Right cardiac atrium (tissue), 5 donors: Measurements from ENCODE around the gene OR10H1. TPM values are rescaled to one million over a fixed set of nuclear protein-coding genes. Genes with fewer than 3 reads are reported as not detected.

Experiments used
- ATAC-seq, 2 donors: fragments of 200-7000 bp; cut with Tn5 transposase; one replicate each; pipeline versions ENCODE4 v1.8.0 to v1.9.1; 2020; ENCODE audit warnings: moderate library complexity in 2 of 2, mild to moderate bottlenecking in 1 of 2
- DNase-seq, 3 donors: peaks; one replicate each; pipeline ENCODE4 v3.0.0-alpha.2; 2020
- H3K27ac ChIP-seq: one replicate; pipeline ENCODE4 v1.5.1; 2013; ENCODE audit warnings: mild to moderate bottlenecking, low read length, control low read depth, moderate library complexity
- H3K27me3 ChIP-seq: one replicate; pipeline ENCODE4 v1.6.1; 2013; ENCODE audit not compliant: control insufficient read depth, insufficient read depth
- H3K4me1 ChIP-seq: one replicate; pipeline ENCODE4 v1.6.1; 2013; ENCODE audit warnings: low read length; ENCODE audit not compliant: control insufficient read depth, insufficient read depth
- H3K4me3 ChIP-seq: one replicate; pipeline ENCODE4 v1.5.1; 2013; ENCODE audit warnings: low read length, control low read depth
- H3K9me3 ChIP-seq: one replicate; pipeline ENCODE4 v1.6.1; 2013; ENCODE audit warnings: low read length; ENCODE audit not compliant: control insufficient read depth
- WGBS: extraction: QIAGEN DNeasy Blood & Tissue Kit; methylation state at CpG from one replicate; pipeline ENCODE4 v1.1.7; 2013; 5-methylcytosine and 5-hydroxymethylcytosine counted together
- intact Hi-C, 4 donors: fragments of 100-400 bp; cut with DNase I; formaldehyde crosslinking; loops; one replicate each; pipeline versions ENCODE4 v1.11.0 to v1.14.0; 2022 to 2023
- polyA plus RNA-seq: library from polyadenylated mRNA; stranded (reverse); fragments of 200-250 nt; gene quantifications from one replicate; pipeline ENCODE4 v1.2.3, GENCODE V29; 2013
- total RNA-seq, 4 donors: library from RNA; stranded (reverse); fragmentation: NEBNext Ultra II Directional; extraction: Animal tissue kit (Norgen Biotek cat#: 25700); gene quantifications; one replicate each; pipeline ENCODE4 v1.2.1, GENCODE V29; 2021
- donor health status: healthy with polysubstance abuse.
- donor health status: DM: no; HTN: yes; CAD: no.
- donor health status: DM: no; HTN: no; CAD: no.
- donor health status: DM: no; HTN: yes; CAD: no; lungs with severe emphysema.
- donor health status: DM: yes; HTN: yes; CAD: no.

The OR10H1 gene
- total and polyA plus RNA-seq, 5 donors, result not detected

DNA sequence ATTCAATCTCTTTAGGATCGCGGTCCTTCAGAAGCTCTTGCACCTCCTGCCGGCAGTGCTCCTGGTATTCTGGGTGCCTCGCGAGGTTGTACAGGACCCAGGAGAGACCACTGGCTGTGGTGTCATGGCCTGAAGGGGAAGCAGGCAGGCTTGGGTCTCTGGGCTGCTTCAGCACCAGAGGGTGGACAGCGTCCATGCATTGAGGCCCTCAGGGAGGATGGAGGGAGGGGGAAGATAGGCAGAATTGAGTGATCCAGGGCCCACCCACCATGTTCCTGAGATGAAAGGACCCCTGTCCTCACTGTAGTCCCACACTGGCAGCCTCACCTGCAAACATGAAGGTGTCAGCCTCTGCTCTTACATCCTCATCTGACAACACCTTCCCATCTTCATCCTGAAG, 45.9 kb downstream of the OR10H1 start:
- H3K27me3 ChIP-seq, result no peaks in the 10 kb centered on the region
- peaks cover 4% of the 10 kb centered on the region for H3K9me3 ChIP-seq

DNA sequence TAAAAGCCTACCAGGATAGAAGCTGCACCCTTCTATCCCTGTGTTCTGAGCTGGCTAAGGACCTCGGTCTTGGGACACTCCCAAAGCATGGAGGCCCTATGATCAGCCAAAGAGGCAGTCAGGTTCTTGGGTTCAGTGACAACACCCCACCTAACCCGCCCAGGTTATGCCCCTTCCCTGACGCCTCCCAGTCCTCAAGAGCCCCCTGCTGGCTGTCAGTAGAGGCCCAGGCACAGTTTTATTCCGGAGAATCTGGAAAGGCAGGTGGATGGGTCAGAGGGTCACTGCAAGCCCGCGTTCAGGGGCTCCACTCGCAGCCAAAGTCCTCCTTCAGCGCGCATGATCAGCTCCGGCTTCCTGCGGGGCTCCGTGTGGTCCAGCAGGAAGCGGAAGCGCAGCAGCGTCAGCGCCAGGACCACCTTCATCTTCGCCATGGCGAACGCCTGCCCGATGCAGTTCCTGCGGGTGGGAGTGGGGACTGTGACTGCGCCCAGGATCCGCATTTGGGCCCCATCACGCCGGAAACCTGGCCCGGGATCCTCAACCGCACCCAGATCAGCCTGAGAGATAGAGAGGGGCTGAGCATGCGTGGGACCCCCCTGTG, 55.4 kb downstream of the OR10H1 start:
- Histone ChIP-seq H3K27me3 (no peaks in the 10 kb centered on the region), H3K27ac (no peak overlapping the region), H3K4me3 (no peak overlapping the region), H3K9me3 (no peaks in the 10 kb centered on the region), H3K4me1 (no peaks in the 10 kb centered on the region)
- intact Hi-C loops, result no loop called here
- WGBS, result 43% methylated on average over 28 of the region's 28 CpGs
- DNase-seq (no peak), ATAC-seq (no peak)

More for the DNA sequence above, 45.9 kb downstream of the OR10H1 start:
- intact Hi-C loops, result no loop called here
- DNase-seq, result no peak
- ATAC-seq, result no peak
- no peaks in the 10 kb centered on the region for H3K4me1 ChIP-seq
- no peak overlapping the region for H3K27ac ChIP-seq
- no peak overlapping the region for H3K4me3 ChIP-seq
- WGBS, result 32% methylated on average over 6 of the region's 6 CpGs

DNA sequence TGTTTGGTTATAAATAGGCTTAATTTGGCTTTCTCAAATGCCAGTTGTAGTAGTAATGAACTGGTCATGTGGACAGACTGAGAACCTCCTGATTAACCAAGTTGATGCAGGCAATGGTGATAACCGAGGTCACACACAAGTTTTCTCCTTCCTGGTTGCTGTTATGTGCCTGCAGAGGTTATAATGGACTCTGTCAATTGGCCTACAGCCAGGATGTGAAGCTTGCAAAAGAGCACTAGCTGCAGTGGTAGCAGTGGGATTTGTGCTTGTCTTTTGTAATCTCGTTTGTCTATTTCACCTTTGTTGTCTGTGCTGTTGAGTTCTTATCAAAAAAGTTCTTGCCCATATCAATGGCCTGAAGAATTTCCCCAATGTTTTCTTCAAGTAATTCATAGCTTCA, 57.1 kb downstream of the OR10H1 start:
- DNase-seq (no peak), ATAC-seq (no peak)
- intact Hi-C loops, result no loop called here
- H3K4me1 ChIP-seq, result no peaks in the 10 kb centered on the region
- 53% methylated on average over 2 of the region's 2 CpGs for WGBS
- no peaks in the 10 kb centered on the region for H3K9me3 ChIP-seq
- no peak overlapping the region for H3K4me3 ChIP-seq
- no peaks in the 10 kb centered on the region for H3K27me3 ChIP-seq
- H3K27ac ChIP-seq, result no peak overlapping the region

Other genes with a start within 250 kb of the OR10H1 start
- not detected for gene CYP4F8, start 200.4 kb downstream of the OR10H1 start, total RNA-seq
- not detected for gene CYP4F8, start 200.4 kb downstream of the OR10H1 start, polyA plus RNA-seq
- under 1 TPM in 3 of 4 donors, not detected in 1; 0.11 to 0.25 (median 0.18) TPM for gene CYP4F3, start 174.8 kb downstream of the OR10H1 start, total RNA-seq
- 0.02 TPM for gene CYP4F3, start 174.8 kb downstream of the OR10H1 start, polyA plus RNA-seq
- gene CYP4F12, start 142.6 kb downstream of the OR10H1 start, total RNA-seq, result 1 to 10 TPM; 4.5 to 8.3 (median 7.8) TPM
- gene CYP4F12, start 142.6 kb downstream of the OR10H1 start, polyA plus RNA-seq, result 6.3 TPM
- not detected for gene OR10H2, start 87.6 kb downstream of the OR10H1 start, total RNA-seq
- gene OR10H2, start 87.6 kb downstream of the OR10H1 start, polyA plus RNA-seq, result not detected
- not detected for gene OR10H3, start 77.7 kb downstream of the OR10H1 start, total RNA-seq
- gene OR10H3, start 77.7 kb downstream of the OR10H1 start, polyA plus RNA-seq, result not detected
- not detected for gene OR10H5, start 28.0 kb downstream of the OR10H1 start, total RNA-seq
- gene OR10H5, start 28.0 kb downstream of the OR10H1 start, polyA plus RNA-seq, result not detected
- not detected for gene CYP4F2, start 82.4 kb upstream of the OR10H1 start, total RNA-seq
- not detected for gene CYP4F2, start 82.4 kb upstream of the OR10H1 start, polyA plus RNA-seq
- under 1 TPM; 0.11 to 0.34 (median 0.21) TPM for gene CYP4F11, start 118.9 kb upstream of the OR10H1 start, total RNA-seq
- 0.16 TPM for gene CYP4F11, start 118.9 kb upstream of the OR10H1 start, polyA plus RNA-seq
- not detected for gene OR10H4, start 133.3 kb upstream of the OR10H1 start, total RNA-seq
- gene OR10H4, start 133.3 kb upstream of the OR10H1 start, polyA plus RNA-seq, result not detected